Heart left ventricle (tissue), 16 donors: ENCODE measurements around the gene C6orf132. TPM values are rescaled to one million over a fixed set of nuclear protein-coding genes. Genes with fewer than 3 reads are reported as not detected.

Experiments
- ATAC-seq, 4 donors: fragments of 200-7000 bp; cut with Tn5 transposase; one replicate each; pipeline ENCODE4 v1.9.1; 2020 to 2022; ENCODE audit warnings: moderate library complexity in 4 of 4, mild to moderate bottlenecking in 3 of 4, moderate number of reproducible peaks in 1 of 4
- DNase-seq, 5 donors: peaks; one replicate each; pipeline ENCODE4 v3.0.0-alpha.2; 2020
- H3K27ac ChIP-seq, 12 donors: fragments of 200-600 bp; sonication (generic) in 4 of 12; one replicate each; pipeline versions ENCODE4 v1.5.0 to v1.8.0; 2016 to 2022; ENCODE audit warnings: mild to moderate bottlenecking in 2 of 12
- H3K27me3 ChIP-seq, 9 donors: fragments of 200-600 bp; sonication (generic) in 2 of 9; one replicate each; pipeline versions ENCODE4 v1.5.1 to v1.8.0; 2016 to 2022; ENCODE audit warnings: mild to moderate bottlenecking in 3 of 9
- H3K36me3 ChIP-seq, 9 donors: fragments of 200-600 bp; sonication (generic) in 2 of 9; one replicate each; pipeline versions ENCODE4 v1.5.0 to v1.8.0; 2018 to 2022; ENCODE audit warnings: mild to moderate bottlenecking in 2 of 9
- H3K4me1 ChIP-seq, 12 donors: fragments of 200-600 bp; sonication (generic) in 4 of 12; one replicate each; pipeline versions ENCODE4 v1.5.0 to v1.8.0; 2016 to 2022; ENCODE audit warnings: mild to moderate bottlenecking in 3 of 12
- H3K4me3 ChIP-seq, 12 donors: fragments of 200-600 bp; sonication (generic) in 4 of 12; one replicate each; pipeline versions ENCODE4 v1.5.0 to v1.8.0; 2017 to 2022; ENCODE audit warnings: mild to moderate bottlenecking in 9 of 12, moderate library complexity in 4 of 12
- H3K9me3 ChIP-seq, 12 donors: fragments of 200-600 bp; sonication (generic) in 4 of 12; one replicate each; pipeline versions ENCODE4 v1.5.0 to v1.8.0; 2016 to 2022; ENCODE audit warnings: mild to moderate bottlenecking in 1 of 12
- POLR2A ChIP-seq, 2 donors: fragments of 450-650 bp; IDR thresholded peaks; one replicate each; pipeline ENCODE4 v1.6.1; 2017; ENCODE audit warnings: antibody characterized with exemption in 2 of 2, mild to moderate bottlenecking in 2 of 2, moderate library complexity in 2 of 2
- WGBS, 4 donors: extraction: QIAGEN DNeasy Blood & Tissue Kit in 2 of 4; methylation state at CpG; one replicate each; pipeline versions ENCODE4 v1.1.5 to v1.1.7; 2013 to 2018; 5-methylcytosine and 5-hydroxymethylcytosine counted together
- intact Hi-C, 10 donors: fragments of 100-400 bp; cut with DNase I; formaldehyde crosslinking; loops; one replicate each; pipeline versions ENCODE4 v1.11.1 to v1.14.2; 2022
- polyA plus RNA-seq, 2 donors: library from polyadenylated mRNA; stranded (reverse); fragments of 200-250 nt; gene quantifications; one replicate each; pipeline ENCODE4 v1.2.3, GENCODE V29; 2013
- total RNA-seq, 9 donors: library from RNA; depleted of rRNA in 2 of 9; stranded (reverse); fragments of >200 nt in 2 of 9; fragmentation: NEBNext Ultra II Directional in 3 of 9; extraction: Animal tissue kit (Norgen Biotek cat#: 25700) in 3 of 9; gene quantifications; one replicate each; pipeline versions ENCODE4 v1.1.0 to v1.2.4, GENCODE V29; 2016 to 2023
- TF ChIP-seq, protein P1 (sequence below), 12 donors: fragments of 200-600 bp; sonication (generic) in 4 of 12; IDR thresholded peaks; one replicate each; pipeline versions ENCODE4 v1.5.0 to v1.8.0; 2018 to 2022; ENCODE audit warnings: antibody characterized with exemption in 12 of 12, mild to moderate bottlenecking in 5 of 12
- donor health status: ischemic (EF 13 %, LVEDD 7.1; RV severe dilation, severe dysfunction).
- donor health status: healthy with polysubstance abuse.
- donor health status: DM: no; HTN: yes; CAD: no.
- donor health status: DM: no; HTN: no; CAD: no.
- donor health status: ischemic (EF 25% LVEDD 6.9; RV normal size, moderate dysfunction).
- donor health status: ischemic (EF 25% LVEDD 5.7; RV mildly dilated, moderate dysfunction).
- donor health status: healthy.
- donor health status: DM: yes; HTN: yes; CAD: no.
- donor health status: ischemic (EF 35%, LVEDD 5.7; RV mildly dilated, moderate dysfunction).
- donor health status: nonischemic (EF 11% LVEDD 7.7; RV severe dilation, severe dysfunction).
- donor health status: DM: yes; HTN: yes; CAD: no.
- donor health status: PGD.
- donor health status: ischemic (EF 29% LVEDD 5.4; RV normal size, mild dysfunction).
- donor health status: nonischemic (EF 23%, LVEDD 6.1; RV moderate dilation, normal function).

C6orf132 gene
- total and polyA plus RNA-seq, 11 donors, result 0.30 to 5.7 (median 2.2) TPM

DNA sequence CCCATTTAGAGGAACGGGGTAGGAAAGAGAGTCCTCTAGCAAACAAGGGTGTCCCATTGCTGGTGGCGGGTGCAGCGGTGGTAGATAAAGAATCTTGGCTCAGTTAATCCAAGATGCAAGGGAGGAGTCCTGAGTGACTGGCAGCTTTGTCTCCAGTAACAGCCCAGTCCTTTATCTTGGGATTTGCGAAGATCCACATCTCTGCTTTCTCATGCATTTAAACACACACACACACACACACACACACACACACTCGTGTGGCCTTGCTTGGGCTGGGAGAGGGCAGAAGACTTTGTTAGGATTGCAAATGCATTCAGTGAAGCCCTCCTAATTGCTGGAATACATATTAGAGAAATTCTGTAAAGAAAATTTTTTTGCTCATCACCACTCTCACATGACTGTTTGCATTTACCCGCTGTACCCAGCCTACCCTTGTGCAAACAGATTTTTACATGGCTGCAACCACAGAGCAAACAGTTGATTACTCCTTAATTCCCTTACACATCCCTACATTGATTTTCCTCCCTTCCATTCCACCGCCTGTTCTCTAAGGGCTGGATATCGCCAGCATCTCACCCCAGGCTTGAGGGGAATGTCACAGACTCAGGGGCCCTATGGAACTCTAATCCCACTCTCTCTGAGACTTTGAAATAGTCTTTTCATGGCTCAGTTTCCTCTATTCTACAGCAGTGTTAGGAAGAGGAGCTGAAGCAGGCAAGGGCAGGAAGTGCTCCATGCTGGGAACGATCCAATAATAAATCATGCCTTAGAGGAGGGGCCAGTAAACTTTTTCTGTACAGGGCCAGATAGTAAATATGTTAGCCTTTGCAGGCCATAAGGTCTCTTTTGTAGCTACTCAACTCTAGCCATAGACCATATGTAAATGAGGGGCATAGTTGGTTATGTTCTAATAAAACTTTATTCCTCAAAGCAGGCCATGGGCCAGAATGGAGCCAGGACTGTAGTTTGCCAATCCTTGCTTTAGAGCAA lies 3.5 kb downstream of the C6orf132 start:
- Histone ChIP-seq H3K9me3 (no peaks in the 10 kb centered on the region), H3K4me1 (peaks cover 0 to 23% (median 9%) of the 10 kb centered on the region in 12 donors), H3K27ac (no peak overlapping the region), H3K36me3 (no peaks in the 10 kb centered on the region), H3K27me3 (peaks cover 0 to 24% (median 10%) of the 10 kb centered on the region in 9 donors), H3K4me3 (no peak overlapping the region)
- ATAC-seq (no peak), DNase-seq (no peak)
- WGBS, 4 donors, result 61 to 75% (median 70%) methylated on average over 9 of the region's 9 CpGs
- intact Hi-C loops, result no loop called here
- TF ChIP-seq, protein P1, sequence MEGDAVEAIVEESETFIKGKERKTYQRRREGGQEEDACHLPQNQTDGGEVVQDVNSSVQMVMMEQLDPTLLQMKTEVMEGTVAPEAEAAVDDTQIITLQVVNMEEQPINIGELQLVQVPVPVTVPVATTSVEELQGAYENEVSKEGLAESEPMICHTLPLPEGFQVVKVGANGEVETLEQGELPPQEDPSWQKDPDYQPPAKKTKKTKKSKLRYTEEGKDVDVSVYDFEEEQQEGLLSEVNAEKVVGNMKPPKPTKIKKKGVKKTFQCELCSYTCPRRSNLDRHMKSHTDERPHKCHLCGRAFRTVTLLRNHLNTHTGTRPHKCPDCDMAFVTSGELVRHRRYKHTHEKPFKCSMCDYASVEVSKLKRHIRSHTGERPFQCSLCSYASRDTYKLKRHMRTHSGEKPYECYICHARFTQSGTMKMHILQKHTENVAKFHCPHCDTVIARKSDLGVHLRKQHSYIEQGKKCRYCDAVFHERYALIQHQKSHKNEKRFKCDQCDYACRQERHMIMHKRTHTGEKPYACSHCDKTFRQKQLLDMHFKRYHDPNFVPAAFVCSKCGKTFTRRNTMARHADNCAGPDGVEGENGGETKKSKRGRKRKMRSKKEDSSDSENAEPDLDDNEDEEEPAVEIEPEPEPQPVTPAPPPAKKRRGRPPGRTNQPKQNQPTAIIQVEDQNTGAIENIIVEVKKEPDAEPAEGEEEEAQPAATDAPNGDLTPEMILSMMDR (IDR thresholded peaks at IDR 0.05), result no peak
- no peak for TF ChIP-seq POLR2A (IDR thresholded peaks at IDR 0.05)

DNA sequence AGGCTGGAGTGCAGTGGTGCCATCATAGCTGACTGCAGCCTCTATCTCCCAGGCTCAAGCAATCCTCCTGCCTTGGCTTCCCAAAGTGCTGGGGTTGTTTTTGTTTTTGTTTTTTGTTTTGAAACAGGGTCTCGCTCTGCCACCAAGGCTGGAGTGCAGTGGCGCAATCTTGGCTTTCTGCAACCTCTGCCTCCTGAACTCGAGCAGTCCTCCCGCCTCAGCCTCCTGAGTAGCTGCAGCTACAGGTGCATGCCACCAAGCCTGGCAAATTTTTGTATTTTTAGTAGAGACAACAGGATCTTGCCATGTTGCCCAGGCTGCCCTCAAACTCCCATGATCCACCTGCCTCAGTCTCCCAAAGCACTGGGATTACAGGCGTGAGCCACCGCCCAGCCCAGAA lies 4.2 kb downstream of the C6orf132 start:
- ATAC-seq, result no peak
- H3K36me3 ChIP-seq, result no peaks in the 10 kb centered on the region
- no peak for DNase-seq
- 95 to 98% (median 96%) methylated on average over 6 of the region's 6 CpGs for WGBS, 4 donors
- H3K27me3 ChIP-seq, result peaks cover 0 to 19% (median 8%) of the 10 kb centered on the region in 9 donors
- intact Hi-C loops, result no loop called here
- no peaks in the 10 kb centered on the region for H3K9me3 ChIP-seq
- peaks cover 0 to 23% (median 9%) of the 10 kb centered on the region in 12 donors for H3K4me1 ChIP-seq
- H3K4me3 ChIP-seq, result no peak overlapping the region
- H3K27ac ChIP-seq, result no peak overlapping the region
- TF ChIP-seq, protein P1 (IDR thresholded peaks at IDR 0.05), result no peak
- TF ChIP-seq POLR2A (IDR thresholded peaks at IDR 0.05), result no peak

DNA sequence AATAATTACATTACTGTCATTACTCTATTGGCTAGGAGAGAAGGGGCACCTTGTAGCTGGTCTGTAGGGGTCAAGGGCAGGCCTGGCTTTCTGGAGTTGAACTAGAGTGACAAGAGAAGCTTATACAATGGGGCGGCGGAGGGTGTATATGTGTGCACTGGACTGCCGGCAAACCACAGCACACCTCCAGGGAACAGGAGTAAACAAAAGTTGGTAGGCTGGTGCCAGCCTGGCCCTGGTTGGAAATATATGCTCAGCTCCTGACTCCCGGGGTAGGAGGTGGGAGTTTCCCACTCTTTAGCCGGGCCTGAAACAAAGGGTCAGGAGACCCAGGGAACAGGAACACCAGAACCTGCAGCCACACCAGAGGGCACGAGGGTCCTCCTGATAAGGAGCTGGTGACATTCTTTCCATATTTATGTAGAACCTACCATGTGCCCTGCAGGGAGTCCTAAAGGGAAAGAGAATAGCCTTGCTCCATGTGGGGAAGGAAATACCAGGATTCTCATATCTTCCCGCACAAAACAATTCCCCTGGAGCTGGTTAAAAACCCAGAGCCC lies 5.1 kb downstream of the C6orf132 start:
- intact Hi-C loops, result no loop called here
- peaks cover 0 to 10% (median 2%) of the 10 kb centered on the region in 9 donors for H3K27me3 ChIP-seq
- H3K4me3 ChIP-seq, result no peak overlapping the region
- H3K4me1 ChIP-seq, result peaks cover 0 to 18% (median 5%) of the 10 kb centered on the region in 12 donors
- DNase-seq (peak in 1 of 5 donors; percentile 15), ATAC-seq (no peak)
- H3K9me3 ChIP-seq, result no peaks in the 10 kb centered on the region
- 79 to 91% (median 84%) methylated on average over 4 to 7 of the region's 7 CpGs for WGBS, 4 donors
- no peak for TF ChIP-seq POLR2A (IDR thresholded peaks at IDR 0.05)
- TF ChIP-seq, protein P1 (IDR thresholded peaks at IDR 0.05), result no peak
- no peak overlapping the region for H3K27ac ChIP-seq
- H3K36me3 ChIP-seq, result no peaks in the 10 kb centered on the region
